Fibroblast of peridontal ligament (primary cell): ENCODE results near the gene RNPEPL1.
A peak's percentile ranks its signal among the peaks of the same experiment; 100 is the strongest.

Experiments
- DNase-seq: peaks from one replicate; pipeline ENCODE4 v3.0.0-alpha.2; 2010; ENCODE audit errors: extremely low read depth

The RNPEPL1 gene

DNA sequence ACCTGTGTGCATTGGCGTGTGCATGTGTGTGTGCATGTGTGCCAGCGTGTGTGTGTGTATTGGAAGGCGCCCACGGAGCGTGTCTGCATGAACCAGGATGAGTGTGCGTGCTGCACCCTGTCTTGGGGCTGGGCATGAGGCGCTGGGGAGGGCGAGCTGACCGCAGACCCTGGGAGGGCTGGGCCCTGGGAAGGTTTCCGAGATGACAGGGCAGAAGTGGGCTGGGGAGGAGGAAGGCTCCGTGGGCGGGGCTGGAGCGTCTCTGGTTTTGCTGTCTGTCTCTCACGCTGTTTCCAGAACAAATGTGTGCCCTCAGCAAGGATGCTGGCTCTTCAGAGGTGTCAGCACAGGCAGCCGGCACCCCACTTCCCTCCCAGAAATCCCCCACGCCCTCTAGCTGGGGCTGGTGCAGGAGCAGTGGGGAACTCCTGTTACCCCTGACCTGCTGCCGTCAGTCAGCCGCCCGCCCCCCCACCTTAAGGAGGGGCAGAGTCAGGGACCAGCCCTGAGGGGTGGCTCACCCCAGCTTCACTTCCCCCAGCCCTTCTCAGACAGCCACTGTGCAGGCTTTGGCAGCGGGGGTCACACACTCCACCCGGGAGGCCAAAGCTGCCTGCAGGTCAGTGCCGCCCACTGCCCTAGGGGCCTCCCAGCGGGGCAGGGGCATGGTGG lies 56.8 kb downstream of the RNPEPL1 start, which contains the start of gene GPR35:
Gene GPR35, plus strand, starts transcription at position 531 of the 672 bp plus-strand sequence. CDS start 4,473 bp downstream, outside the sequence.
- DNase-seq, result peak; percentile 68

DNA sequence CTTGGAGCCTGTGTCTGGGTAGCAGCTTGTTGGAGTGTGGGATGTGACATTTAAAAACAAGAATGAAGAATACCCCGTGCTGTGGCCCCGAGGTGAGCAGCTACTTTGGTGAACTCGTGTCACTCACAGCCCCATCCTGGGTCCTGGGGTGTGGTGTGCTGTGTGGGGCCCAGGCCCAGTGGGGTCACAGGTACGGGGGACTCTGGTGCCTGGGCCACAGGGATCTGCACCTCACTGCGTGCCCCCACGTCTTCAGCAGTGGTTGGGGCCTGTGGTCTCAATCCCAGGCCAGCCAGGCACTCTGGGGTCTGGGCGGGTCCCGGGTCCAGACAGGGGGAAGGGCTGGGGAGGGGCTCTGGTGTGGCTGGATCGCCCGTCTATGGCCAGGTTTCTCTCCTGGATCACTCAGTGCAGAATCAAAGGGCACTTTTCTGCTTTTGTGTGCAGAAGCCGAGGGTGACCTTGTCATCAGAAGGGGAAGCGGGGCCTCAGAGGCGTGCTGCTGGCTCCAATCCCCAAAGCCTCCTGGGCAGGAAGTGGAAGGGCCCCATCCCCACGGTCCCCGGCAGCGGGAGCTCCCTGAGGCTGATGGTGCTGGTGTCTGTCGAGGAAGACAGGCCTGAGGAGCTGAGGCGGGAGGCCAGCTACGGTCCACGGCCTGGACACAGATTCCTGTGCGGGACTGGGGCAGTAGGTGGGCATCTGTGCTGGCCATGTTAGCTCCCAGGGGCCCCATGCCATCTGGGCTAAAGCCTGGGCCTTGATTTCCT lies 58.4 kb downstream of the RNPEPL1 start:
- DNase-seq, result no peak

DNA sequence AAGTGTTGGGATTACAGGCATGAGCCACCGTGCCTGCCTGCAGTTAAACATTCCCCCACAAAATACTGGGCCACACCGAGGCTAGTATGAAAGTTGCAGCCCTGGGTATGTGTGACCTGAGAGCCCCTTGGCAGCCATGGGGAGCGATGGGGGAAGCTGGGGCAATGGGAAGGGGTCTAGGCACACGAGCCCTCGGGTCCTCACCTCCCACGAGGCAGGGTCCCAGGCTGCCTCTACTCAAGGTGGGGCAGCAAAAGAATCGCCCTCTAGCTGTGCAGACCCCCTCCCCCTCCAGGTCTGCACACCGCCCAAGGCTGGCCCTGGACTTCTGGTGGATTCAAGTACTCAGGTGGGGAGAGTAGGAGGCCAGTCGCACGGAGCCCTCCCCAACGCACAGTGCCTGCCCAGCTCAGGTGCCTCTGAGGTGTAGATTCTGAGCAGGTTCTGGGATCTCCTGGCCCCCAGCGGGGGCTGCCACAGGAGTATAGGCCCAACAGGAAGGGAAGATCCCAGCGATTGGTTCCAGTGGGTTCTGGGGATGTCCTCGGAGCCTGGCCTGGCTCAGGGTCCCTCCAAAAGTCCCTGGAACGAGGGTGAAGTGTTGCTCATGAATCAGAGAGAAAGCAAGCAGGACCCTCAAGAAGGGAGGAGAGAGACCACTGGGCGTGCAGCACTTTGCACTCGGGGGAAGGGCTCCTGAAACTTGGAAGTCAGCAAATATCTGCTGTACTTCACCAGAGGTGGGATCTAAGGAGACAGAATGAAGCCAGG lies 59.6 kb downstream of the RNPEPL1 start:
- DNase-seq, result no peak

DNA sequence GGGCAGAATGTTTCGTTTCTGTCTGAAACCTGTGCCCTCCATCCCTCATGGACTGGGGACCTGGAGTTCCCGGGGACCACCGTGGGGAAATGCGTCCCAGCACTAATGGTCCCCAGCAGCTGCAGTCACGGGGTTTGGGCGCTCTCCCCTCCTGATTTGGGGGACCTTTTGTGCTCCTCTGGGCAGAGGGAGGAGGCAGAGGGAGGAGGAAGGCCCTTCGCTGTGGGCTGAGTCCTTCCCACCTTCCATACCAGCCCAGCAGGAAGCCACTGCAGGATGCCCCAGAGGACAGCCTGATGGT lies 60.2 kb downstream of the RNPEPL1 start:
- no peak for DNase-seq

DNA sequence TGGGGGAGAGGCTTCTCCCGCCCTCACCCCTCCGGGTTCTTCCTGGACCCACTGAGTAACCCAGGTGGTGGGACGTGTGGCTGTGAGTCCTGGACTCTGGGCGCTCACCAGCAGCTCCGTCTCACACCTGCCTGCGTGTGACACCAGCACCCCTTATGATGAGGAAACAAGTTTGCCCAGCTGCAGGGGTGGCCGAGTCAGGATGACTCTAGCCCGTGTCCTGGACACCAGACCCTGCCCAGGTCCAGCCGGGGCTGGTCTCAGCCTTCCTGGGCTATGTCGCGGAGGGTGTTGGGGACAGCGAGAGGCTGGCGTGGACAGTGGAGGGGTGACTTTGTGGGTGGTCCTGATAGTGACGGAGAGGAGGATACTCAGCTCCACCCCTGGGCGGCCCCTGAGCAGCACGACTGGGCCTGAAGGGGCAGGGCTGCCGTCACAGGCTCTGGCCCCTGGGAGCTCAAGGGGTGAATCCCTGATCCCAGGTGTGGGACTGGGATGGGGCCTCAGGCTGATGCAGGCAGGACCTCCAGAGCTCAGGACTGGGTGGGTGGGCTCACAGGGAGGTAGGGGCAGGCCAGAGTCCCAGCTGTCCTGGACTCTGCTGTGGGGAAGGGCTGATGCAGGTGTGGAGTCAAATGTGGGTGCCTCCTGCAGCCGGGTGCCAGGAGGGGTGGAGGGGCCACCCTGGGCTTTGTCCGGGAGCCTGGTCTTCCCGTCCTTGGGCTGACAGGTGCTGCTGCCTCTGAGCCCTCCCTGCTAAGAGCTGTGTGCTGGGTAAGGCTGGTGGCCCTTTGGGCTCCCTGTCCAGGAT lies 60.7 kb downstream of the RNPEPL1 start:
- DNase-seq, result no peak

DNA sequence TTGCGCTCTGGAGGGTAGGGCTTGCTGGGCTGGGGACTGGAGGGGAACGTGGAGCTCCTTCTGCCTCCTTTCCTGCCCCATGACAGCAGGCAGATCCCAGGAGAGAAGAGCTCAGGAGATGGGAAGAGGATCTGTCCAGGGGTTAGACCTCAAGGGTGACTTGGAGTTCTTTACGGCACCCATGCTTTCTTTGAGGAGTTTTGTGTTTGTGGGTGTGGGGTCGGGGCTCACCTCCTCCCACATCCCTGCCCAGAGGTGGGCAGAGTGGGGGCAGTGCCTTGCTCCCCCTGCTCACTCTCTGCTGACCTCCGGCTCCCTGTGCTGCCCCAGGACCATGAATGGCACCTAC lies 61.3 kb downstream of the RNPEPL1 start:
- no peak for DNase-seq

DNA sequence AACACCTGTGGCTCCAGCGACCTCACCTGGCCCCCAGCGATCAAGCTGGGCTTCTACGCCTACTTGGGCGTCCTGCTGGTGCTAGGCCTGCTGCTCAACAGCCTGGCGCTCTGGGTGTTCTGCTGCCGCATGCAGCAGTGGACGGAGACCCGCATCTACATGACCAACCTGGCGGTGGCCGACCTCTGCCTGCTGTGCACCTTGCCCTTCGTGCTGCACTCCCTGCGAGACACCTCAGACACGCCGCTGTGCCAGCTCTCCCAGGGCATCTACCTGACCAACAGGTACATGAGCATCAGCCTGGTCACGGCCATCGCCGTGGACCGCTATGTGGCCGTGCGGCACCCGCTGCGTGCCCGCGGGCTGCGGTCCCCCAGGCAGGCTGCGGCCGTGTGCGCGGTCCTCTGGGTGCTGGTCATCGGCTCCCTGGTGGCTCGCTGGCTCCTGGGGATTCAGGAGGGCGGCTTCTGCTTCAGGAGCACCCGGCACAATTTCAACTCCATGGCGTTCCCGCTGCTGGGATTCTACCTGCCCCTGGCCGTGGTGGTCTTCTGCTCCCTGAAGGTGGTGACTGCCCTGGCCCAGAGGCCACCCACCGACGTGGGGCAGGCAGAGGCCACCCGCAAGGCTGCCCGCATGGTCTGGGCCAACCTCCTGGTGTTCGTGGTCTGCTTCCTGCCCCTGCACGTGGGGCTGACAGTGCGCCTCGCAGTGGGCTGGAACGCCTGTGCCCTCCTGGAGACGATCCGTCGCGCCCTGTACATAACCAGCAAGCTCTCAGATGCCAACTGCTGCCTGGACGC lies 61.9 kb downstream of the RNPEPL1 start:
- DNase-seq, result no peak
